Tibial nerve (tissue), 4 donors: ENCODE measurements around the gene RTF1. TPM values are rescaled to one million over a fixed set of nuclear protein-coding genes. Genes with fewer than 3 reads are reported as not detected.

Source experiments
- DNase-seq, 2 donors: peaks; one replicate each; pipeline ENCODE4 v3.0.0-alpha.2; 2019; ENCODE audit warnings: low spot score in 2 of 2
- H3K27ac ChIP-seq, 4 donors: fragments of 200-600 bp; sonication (generic) in 3 of 4; one replicate each; pipeline ENCODE4 v1.5.1; 2017 to 2019; ENCODE audit warnings: mild to moderate bottlenecking in 1 of 4
- H3K27me3 ChIP-seq, 2 donors: fragments of 200-600 bp; sonication (generic) in 1 of 2; one replicate each; pipeline versions ENCODE4 v1.5.1 to v1.6.0; 2017 to 2019
- H3K36me3 ChIP-seq, 3 donors: fragments of 200-600 bp; sonication (generic); one replicate each; pipeline ENCODE4 v1.5.1; 2018 to 2019
- H3K4me1 ChIP-seq, 4 donors: fragments of 200-600 bp; sonication (generic) in 3 of 4; one replicate each; pipeline ENCODE4 v1.5.1; 2017 to 2019
- H3K4me3 ChIP-seq, 4 donors: fragments of 200-600 bp; sonication (generic) in 3 of 4; one replicate each; pipeline ENCODE4 v1.5.1; 2017 to 2019; ENCODE audit warnings: mild to moderate bottlenecking in 1 of 4, moderate library complexity in 1 of 4
- H3K9me3 ChIP-seq, 4 donors: fragments of 200-600 bp; sonication (generic) in 3 of 4; one replicate each; pipeline ENCODE4 v1.5.1; 2017 to 2019
- EP300 ChIP-seq, 2 donors: sonication (generic); formaldehyde crosslinking; IDR thresholded peaks; one replicate each; pipeline ENCODE4 v1.6.1; 2017; ENCODE audit warnings: antibody characterized with exemption in 2 of 2, mild to moderate bottlenecking in 1 of 2
- POLR2A ChIP-seq, 2 donors: fragments of 450-650 bp; IDR thresholded peaks; one replicate each; pipeline ENCODE4 v1.6.1; 2017; ENCODE audit warnings: antibody characterized with exemption in 2 of 2, mild to moderate bottlenecking in 2 of 2, moderate library complexity in 2 of 2
- WGBS, 2 donors: methylation state at CpG; one replicate each; pipeline ENCODE4 v1.1.5; 2018; 5-methylcytosine and 5-hydroxymethylcytosine counted together
- total RNA-seq, 4 donors: library from RNA; depleted of rRNA; stranded (reverse); fragments of >200 nt; gene quantifications; one replicate each; pipeline ENCODE4 v1.1.0, GENCODE V29; 2016
- TF ChIP-seq, protein P1 (sequence below), 5 experiments: fragments of 200-600 bp in 3 of 5; fragments of 450-650 bp in 2 of 5; sonication (generic) in 3 of 5; IDR thresholded peaks; one replicate each; pipeline ENCODE4 v1.5.1; 2016 to 2019; ENCODE audit warnings: antibody characterized with exemption in 5 of 5, mild to moderate bottlenecking in 3 of 5, moderate library complexity in 2 of 5

The RTF1 gene
- total RNA-seq, 4 donors from 2014 or later = 22.2 to 72.6 (median 29.0) TPM

DNA sequence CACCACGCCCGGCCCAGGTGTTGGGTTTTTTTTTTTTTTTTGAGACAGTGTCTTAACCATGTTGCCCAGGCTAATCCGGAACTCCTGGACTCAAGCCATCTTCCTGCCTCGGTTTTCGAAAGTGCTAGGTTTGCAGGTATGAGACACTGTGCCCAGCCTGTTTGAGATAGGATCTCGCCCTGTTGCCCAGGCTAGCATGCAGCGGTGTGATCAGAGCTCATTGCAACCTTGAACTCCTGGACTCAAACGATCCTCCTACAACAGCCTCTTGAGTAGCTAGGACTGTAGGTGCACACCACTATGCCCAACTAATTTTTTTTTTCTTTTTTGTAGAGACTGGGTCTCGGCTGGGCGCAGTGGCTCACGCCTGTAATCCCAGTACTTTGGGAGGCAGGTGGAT lies 56.5 kb downstream of the RTF1 start:
- 96% methylated on average over 11 of the region's 11 CpGs for WGBS, 2 donors
- no peak overlapping the region for H3K4me3 ChIP-seq
- H3K36me3 ChIP-seq = peaks cover 0 to 100% (median 13%) of the 10 kb centered on the region in 3 donors
- H3K27me3 ChIP-seq = no peaks in the 10 kb centered on the region
- no peak overlapping the region for H3K27ac ChIP-seq
- H3K4me1 ChIP-seq = no peaks in the 10 kb centered on the region
- TF ChIP-seq, protein P1, sequence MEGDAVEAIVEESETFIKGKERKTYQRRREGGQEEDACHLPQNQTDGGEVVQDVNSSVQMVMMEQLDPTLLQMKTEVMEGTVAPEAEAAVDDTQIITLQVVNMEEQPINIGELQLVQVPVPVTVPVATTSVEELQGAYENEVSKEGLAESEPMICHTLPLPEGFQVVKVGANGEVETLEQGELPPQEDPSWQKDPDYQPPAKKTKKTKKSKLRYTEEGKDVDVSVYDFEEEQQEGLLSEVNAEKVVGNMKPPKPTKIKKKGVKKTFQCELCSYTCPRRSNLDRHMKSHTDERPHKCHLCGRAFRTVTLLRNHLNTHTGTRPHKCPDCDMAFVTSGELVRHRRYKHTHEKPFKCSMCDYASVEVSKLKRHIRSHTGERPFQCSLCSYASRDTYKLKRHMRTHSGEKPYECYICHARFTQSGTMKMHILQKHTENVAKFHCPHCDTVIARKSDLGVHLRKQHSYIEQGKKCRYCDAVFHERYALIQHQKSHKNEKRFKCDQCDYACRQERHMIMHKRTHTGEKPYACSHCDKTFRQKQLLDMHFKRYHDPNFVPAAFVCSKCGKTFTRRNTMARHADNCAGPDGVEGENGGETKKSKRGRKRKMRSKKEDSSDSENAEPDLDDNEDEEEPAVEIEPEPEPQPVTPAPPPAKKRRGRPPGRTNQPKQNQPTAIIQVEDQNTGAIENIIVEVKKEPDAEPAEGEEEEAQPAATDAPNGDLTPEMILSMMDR (IDR thresholded peaks at IDR 0.05) = no peak
- no peak for TF ChIP-seq POLR2A (IDR thresholded peaks at IDR 0.05)
- no peak for TF ChIP-seq EP300 (IDR thresholded peaks at IDR 0.05)
- no peaks in the 10 kb centered on the region for H3K9me3 ChIP-seq
- no peak for DNase-seq

DNA sequence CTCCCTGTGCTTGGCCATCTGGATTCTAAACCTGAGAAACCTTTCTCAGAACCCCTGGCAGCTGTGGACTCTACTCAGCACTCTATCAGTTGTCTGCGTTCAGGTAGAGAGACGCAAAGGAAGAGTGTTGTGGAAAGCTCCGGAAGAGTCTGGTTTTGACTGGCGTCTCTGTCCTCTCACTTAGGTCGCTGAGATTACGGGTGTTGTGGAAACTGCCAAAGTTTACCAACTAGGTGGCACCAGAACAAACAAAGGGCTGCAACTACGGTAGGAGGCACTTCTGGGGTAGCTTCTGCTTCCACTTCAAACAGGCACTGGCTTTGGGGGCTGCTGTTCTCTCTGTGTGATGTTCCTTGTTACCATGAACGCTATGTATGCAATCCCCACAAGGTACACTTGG lies 57.5 kb downstream of the RTF1 start:
- TF ChIP-seq EP300 (IDR thresholded peaks at IDR 0.05) = no peak
- TF ChIP-seq, protein P1 (IDR thresholded peaks at IDR 0.05) = no peak
- TF ChIP-seq POLR2A (IDR thresholded peaks at IDR 0.05) = no peak
- DNase-seq = no peak
- no peaks in the 10 kb centered on the region for H3K4me1 ChIP-seq
- H3K9me3 ChIP-seq = no peaks in the 10 kb centered on the region
- no peak overlapping the region for H3K4me3 ChIP-seq
- WGBS, 2 donors = 86 to 93% methylated on average over 8 of the region's 8 CpGs
- peaks cover 0 to 100% (median 13%) of the 10 kb centered on the region in 3 donors for H3K36me3 ChIP-seq
- H3K27me3 ChIP-seq = no peaks in the 10 kb centered on the region
- no peak overlapping the region for H3K27ac ChIP-seq

DNA sequence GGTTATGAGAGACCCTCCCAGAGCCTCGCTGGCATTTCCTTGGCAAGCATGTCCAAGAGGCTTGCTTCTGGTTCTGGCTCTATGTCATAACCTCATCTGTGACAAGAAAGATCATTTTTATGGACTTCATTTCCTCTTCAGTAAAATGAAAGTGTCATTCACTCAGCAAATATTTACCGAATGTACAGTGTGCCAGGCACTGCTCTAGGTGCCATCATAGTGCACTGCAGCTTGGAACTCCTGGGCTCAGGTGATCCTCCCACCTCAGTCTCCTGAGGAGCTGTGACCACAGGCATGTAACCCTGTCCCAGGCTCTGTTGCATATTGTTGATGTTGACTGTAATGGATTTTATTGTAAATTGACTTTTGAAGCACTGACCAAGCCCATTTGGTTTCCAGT lies 58.0 kb downstream of the RTF1 start:
- Histone ChIP-seq H3K36me3 (peaks cover 0 to 100% (median 13%) of the 10 kb centered on the region in 3 donors), H3K27ac (no peak overlapping the region), H3K27me3 (no peaks in the 10 kb centered on the region), H3K9me3 (no peaks in the 10 kb centered on the region), H3K4me1 (no peaks in the 10 kb centered on the region), H3K4me3 (no peak overlapping the region)
- DNase-seq = no peak
- no peak for TF ChIP-seq POLR2A (IDR thresholded peaks at IDR 0.05)
- TF ChIP-seq, protein P1 (IDR thresholded peaks at IDR 0.05) = no peak
- no peak for TF ChIP-seq EP300 (IDR thresholded peaks at IDR 0.05)
- 84 to 87% methylated on average over 2 of the region's 2 CpGs for WGBS, 2 donors

DNA sequence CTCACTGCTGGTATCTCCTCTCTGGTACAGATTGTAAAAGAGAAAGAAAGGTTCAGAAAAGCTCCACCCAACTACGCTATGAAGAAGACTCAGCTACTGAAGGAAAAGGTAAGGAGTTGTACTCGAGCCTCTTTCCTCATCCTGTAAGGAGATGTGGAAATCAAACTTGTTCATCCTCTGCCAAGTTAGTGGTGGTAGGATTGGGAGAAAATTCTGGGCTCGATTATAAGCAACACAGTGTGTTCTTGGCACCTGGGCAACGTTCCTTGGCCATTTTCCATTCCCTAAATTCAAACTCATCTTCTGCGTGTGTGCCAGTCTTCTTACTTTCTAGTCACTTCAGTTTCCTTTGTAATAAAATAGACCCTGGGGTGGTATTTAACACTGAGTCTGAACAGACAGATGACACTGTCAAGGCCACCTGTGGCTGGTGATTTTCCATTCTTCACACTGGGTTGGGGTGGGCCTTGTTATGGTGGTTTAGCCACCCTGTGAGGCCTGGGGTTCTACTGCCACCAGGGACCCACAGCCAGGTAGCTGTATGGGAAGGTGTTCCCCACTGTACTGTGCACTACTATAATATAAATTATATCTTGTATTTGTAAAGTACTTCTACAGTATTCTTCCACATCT lies 59.6 kb downstream of the RTF1 start:
- no peaks in the 10 kb centered on the region for H3K4me1 ChIP-seq
- peaks cover 0 to 100% (median 19%) of the 10 kb centered on the region in 3 donors for H3K36me3 ChIP-seq
- H3K27me3 ChIP-seq = no peaks in the 10 kb centered on the region
- no peak for DNase-seq
- H3K27ac ChIP-seq = no peak overlapping the region
- 93 to 94% methylated on average over 5 of the region's 5 CpGs for WGBS, 2 donors
- no peak overlapping the region for H3K4me3 ChIP-seq
- TF ChIP-seq EP300 (IDR thresholded peaks at IDR 0.05) (no peak), POLR2A (IDR thresholded peaks at IDR 0.05) (no peak)
- TF ChIP-seq, protein P1 (IDR thresholded peaks at IDR 0.05) = no peak
- no peaks in the 10 kb centered on the region for H3K9me3 ChIP-seq

DNA sequence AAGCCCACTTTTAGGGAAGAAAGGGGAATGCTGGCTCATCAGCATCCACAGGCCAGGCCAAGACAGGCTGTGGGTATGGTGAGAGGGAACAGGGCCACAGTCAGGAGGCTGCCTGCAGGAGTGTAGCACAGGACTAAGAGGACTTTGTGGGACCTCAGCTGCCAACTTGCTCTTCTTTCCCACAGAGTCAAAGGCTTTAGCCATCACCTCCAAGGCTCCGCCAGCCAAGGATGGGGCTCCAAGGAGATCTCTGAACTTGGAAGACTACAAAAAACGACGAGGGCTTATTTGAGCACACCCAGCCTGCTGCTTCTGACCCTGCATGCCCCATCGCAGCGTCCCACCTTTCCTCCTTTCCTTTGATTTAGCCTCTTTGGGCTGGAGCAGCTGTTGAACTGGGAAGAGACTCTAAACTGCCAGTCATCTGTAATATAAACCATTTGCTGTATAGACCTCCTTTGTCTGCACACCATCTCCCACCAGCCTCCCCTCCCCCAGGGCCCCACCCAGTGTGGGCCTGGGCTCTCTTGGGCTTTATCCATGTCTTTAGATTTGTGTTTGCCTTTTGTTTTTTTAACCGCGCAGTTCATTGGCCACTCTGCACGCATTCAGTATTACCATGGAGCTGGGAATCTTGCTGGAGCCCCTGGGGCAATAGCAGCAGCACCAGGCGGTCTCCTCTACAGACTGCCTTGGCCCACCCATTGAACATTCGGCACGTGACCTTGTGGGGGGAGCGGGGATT lies 63.7 kb downstream of the RTF1 start:
- H3K27ac ChIP-seq = no peak overlapping the region
- no peak overlapping the region for H3K4me3 ChIP-seq
- peaks cover 0 to 83% (median 19%) of the 10 kb centered on the region in 3 donors for H3K36me3 ChIP-seq
- no peaks in the 10 kb centered on the region for H3K27me3 ChIP-seq
- no peak for TF ChIP-seq POLR2A (IDR thresholded peaks at IDR 0.05)
- TF ChIP-seq, protein P1 (IDR thresholded peaks at IDR 0.05) = no peak
- TF ChIP-seq EP300 (IDR thresholded peaks at IDR 0.05) = no peak
- no peaks in the 10 kb centered on the region for H3K9me3 ChIP-seq
- no peaks in the 10 kb centered on the region for H3K4me1 ChIP-seq
- DNase-seq = no peak
- 90 to 94% methylated on average over 12 of the region's 12 CpGs for WGBS, 2 donors
